Spleen (tissue), 7 donors: Measurements from ENCODE around the gene BNC1.

ENCODE experiments used
- CTCF ChIP-seq, 11 experiments: fragments of 200-600 bp in 7 of 11; fragments of 450-650 bp in 4 of 11; sonication (generic) in 4 of 11; IDR thresholded peaks in 8 of 11; conservative IDR thresholded peaks in 3 of 11; 1 replicate in 7 of 11; 2 replicates in 4 of 11; pipeline versions ENCODE4 v1.4.0 to v1.8.0; 2016 to 2021; ENCODE audit warnings: antibody characterized with exemption in 11 of 11, inconsistent platforms in 4 of 11, mild to moderate bottlenecking in 1 of 11
- POLR2A ChIP-seq, 3 donors: fragments of 450-650 bp; IDR thresholded peaks; one replicate each; pipeline ENCODE4 v1.5.1; 2017; ENCODE audit warnings: antibody characterized with exemption in 3 of 3, mild to moderate bottlenecking in 1 of 3
- POLR2AphosphoS5 ChIP-seq, 3 donors: sonication (generic); formaldehyde crosslinking; IDR thresholded peaks; one replicate each; pipeline ENCODE4 v1.5.1; 2017; ENCODE audit warnings: antibody characterized with exemption in 3 of 3
- donor health status: DM: no; HTN: no; CAD: no; lungs with moderate emphysema.
- donor health status: DM: no; HTN: no; CAD: no.
- donor health status: DM: no; HTN: no; CAD: no.

DNA sequence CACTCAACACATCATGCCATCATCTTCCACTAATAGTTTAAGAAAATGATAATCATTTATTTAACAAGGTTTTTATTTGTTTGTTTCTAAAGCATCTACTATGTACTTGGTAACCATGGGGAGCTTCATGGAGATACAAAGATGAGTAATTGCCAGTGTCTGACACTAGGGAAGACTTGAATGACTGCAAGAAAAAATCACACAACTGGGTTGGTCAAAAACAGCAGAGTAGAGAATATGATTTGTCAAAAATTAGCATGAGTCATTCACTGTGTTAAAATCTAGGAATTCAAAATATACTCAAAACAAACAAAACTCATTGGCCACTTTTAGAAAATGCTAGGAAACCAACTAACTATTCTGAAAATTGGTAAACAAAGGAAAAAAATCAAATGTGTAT, 6.3 kb downstream of the BNC1 start:
- TF ChIP-seq CTCF (IDR thresholded peaks at IDR 0.05 in 8 of 11, conservative IDR thresholded peaks at IDR 0.05 in 3 of 11) = no peak
- no peak for TF ChIP-seq POLR2AphosphoS5 (IDR thresholded peaks at IDR 0.05)
- TF ChIP-seq POLR2A (IDR thresholded peaks at IDR 0.05) = no peak
